Measurements from ENCODE around the gene HELLS. TPM values are rescaled to one million over a fixed set of nuclear protein-coding genes. Genes with fewer than 3 reads are reported as not detected.
"Not testable (repeated sequence)": the region's sequence is repeated elsewhere in the genome, so short reads cannot be mapped to it uniquely, and the experiment has no call there.

HELLS gene
- 10 to 100 TPM; 22.5 to 50.6 (median 30.5) TPM for polyA plus RNA-seq (ENCODE audit: insufficient read length in 4 of 4)

DNA sequence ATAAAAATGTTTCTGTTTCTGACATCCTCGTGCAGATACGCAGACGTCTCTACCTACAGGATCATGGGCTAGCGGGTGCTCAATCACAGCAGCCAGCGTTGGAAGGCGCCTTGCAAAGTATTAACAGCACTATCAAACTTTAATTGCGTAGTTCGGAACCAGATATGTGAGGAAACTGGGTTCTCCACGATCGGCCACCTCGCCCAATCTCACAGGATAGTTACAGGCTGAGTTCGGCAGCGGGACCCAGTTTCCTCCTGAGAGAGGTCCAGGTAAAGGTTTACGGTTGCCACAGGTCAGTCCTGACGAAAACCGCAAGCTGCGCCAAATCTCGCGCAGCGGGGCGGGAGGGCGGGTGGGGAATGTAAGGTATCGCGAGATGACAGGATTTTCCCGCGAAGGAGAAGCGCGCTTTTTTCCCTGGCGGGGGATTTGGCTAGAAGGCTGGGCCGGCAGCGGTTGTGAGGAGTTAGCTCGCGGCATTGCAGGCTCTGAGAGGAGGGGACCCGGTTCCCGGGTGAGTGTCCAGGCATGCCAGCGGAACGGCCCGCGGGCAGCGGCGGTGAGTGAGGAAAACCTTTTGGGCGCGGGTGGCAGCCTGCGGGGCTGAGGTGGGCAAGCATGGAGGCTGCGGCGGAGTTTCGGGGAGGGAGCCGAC lies at the start of gene HELLS:
TSS of gene HELLS (plus strand) at position 398 of the 658 bp plus-strand sequence. CDS start at position 532, 134 bp downstream.
- DNase-seq (ENCODE audit: low read depth in 4 of 4, low spot score in 2 of 4) = peak; percentile 79 to 91 (median 86)

DNA sequence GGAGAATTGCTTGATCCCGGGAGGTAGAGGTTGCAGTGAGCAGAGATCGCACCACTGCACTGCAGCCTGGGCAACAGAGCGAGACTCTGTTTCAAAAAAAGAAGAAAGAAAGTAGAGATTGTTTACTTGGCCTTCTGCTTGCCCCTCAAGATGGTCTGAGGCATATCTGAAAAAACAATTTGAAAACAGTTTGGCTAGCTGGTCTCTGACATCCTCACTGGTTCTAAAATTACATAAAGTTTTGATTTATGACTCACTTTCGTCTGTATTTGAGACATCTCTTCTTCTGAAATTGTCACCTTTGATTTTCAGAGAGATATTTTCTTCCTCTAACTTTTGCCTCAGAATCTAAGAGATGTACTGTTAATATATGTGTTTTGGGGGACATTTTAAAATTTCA lies 49.6 kb upstream of the HELLS start:
- DNase-seq (ENCODE audit: low read depth in 4 of 4, low spot score in 2 of 4) = no peak

DNA sequence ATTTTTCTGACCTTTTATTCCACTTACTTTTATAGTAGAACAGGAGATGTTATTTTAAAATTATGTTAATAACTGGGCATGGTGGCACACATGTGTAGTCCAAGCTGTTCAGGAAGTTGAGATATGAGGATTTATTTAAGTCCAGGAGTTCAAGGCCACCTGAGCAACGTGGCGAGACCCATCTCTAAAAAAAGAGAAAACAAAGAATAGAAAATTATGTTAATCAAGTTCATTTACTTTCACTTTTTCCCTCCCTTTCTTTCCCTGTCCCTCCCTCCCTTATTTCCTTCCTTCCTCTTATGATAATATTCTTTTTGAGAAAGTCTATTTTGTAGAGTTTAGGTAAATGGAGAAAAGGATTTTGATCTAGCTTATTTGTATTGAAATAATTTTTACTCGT lies 48.9 kb upstream of the HELLS start:
- DNase-seq (ENCODE audit: low read depth in 4 of 4, low spot score in 2 of 4) = no peak

DNA sequence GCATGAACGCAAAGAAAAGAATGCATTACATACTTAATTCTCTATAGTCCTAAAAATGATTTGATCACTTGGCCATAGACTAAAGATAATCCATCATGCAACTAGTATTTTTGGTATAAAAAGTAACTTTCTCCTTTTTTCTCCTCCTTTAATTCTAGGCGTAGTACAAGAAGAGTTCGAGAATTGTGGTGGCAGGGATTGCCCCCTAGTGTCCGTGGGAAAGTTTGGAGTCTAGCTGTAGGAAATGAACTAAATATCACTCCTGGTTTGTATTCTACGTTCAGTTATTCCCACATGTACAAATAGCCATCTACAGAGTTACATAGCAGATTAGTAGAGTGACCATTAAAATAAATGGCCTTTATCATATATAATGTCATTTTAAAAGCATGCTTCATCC lies 45.5 kb upstream of the HELLS start:
- DNase-seq (ENCODE audit: low read depth in 4 of 4, low spot score in 2 of 4) = no peak

DNA sequence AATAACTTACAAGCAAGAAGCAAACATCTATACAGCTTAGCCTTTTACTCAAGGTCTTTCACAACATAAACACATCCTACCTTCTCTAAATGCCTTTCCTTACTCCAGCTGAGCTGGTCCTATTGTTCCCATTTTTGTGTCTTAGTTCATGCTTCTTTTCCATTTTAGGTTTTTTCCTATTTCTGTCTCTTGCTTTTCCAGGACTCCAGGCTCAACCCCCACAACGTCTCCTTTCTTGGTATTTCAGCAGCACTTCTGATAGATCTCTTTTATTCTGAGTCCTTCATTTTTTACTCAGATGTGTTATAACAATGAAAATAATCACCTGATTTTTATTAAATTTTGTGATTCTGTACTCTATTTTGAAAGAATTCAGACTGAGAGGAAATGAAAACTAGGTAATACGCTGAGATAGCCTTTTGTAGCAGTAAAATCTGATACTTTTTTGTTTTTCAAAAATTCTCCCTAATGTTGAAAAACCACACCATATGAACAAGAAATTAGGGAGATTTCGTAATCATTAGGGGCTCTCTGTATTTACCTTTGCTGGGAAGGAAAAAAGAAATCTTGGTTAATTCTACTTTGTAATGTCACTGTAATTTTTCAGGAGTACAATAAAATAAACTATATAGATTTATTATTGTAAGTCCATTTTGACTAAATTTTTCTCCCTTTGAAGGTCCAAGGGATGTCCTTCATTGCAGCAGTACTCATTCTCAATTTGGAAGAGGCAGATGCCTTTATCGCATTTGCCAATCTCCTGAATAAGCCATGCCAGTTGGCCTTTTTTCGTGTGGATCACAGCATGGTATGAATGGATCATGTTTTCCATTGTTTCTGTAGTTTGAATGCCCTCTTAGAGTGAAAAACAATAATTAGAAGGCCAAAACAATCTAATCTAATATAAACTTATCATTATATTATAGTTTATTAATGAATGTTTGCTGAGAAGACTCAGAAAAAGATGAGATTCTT lies 24.0 kb upstream of the HELLS start:
- DNase-seq (ENCODE audit: low read depth in 4 of 4, low spot score in 2 of 4) = no peak

DNA sequence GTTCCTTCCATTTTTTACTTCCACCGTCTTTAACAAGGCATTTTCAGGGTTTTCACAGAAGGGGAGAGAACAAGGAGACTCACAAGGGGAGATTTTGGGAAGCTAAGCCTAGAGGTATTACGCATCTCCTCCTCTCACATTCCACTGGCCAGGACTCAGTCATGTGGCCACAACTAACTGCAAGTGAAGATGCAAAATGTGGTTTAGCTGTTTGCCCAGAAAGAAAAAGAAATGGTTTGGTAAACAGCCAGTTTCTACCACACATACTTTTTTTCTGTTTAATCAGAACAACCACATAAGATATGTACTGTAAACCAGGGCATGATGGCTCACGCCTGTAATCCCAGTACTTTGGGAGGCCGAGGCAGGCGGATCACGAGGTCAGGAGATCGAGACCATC lies 21.4 kb upstream of the HELLS start:
- no peak for DNase-seq (ENCODE audit: low read depth in 4 of 4, low spot score in 2 of 4)

DNA sequence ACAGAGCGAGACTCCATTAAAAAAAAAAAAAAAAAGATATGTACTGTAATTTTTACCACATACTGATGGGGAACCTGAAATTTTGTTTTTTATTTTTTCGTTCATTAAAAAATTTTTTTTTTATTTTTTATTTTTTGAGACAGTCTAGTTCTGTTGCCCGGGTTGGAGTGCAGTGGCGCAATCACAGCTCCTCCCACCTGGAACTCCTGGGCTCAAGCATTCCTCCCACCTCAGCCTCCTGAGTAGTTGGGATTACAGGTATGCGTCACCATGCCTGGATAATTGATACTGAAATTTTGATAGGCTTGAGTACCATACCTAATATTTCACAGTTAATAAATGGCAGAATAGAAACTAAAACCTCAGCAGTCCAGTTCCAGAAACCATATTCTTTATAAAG lies 20.9 kb upstream of the HELLS start:
- DNase-seq (ENCODE audit: low read depth in 4 of 4, low spot score in 2 of 4) = no peak

DNA sequence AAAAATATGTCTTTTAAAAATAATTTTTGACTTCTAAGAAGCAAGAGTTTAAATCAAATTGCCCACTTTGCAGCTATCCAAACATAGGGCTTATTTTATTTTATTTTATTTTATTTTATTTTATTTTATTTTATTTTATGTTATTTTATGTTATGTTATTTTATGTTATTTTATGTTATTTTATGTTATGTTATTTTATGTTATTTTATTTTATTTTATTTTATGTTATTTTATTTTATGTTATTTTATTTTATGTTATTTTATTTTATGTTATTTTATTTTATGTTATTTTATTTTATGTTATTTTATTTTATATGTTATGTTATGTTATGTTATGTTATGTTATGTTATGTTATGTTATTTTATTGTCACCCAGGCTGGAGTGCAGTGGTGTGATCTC lies 14.0 kb upstream of the HELLS start:
- not testable (repeated sequence) for DNase-seq (ENCODE audit: low read depth in 4 of 4, low spot score in 2 of 4)

DNA sequence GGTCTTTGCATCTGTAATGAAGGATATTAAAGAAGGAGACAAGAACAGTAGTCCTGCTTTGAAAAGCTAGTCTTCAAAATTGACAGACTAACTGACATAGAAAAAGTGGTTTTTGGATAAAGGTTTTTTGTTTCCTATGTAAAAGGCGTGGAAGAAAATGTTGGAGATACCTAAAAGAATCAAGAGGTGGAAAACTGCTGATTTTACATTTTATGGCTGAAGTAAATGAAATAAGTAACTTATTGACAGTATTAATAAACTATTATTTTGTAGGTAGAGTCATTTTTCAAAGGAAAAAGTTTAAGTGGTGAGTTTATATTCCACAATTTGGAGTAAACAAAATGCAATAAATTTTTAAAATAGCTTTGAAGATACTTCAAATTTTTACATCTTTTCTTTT lies 12.6 kb upstream of the HELLS start:
- DNase-seq (ENCODE audit: low read depth in 4 of 4, low spot score in 2 of 4) = no peak

DNA sequence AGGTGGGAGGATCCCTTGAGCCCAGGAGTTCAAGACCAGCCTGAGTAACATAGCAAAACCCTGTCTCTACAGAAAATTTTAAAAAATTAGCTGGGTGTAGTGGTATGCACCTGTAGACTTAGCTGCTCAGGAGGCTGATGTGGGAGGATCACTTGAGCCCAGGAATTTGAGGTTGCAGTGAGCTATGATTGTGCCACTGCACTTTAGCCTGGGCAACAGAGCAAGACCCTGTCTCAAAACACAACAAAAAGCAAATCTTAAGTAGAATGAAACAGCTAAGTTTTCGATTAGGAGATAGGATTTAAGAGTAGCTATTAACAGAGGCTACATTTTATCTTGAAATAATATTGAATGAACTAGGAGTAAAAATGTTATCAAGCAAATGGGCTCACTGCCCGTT lies 3.3 kb upstream of the HELLS start:
- DNase-seq (ENCODE audit: low read depth in 4 of 4, low spot score in 2 of 4) = not testable (repeated sequence)

DNA sequence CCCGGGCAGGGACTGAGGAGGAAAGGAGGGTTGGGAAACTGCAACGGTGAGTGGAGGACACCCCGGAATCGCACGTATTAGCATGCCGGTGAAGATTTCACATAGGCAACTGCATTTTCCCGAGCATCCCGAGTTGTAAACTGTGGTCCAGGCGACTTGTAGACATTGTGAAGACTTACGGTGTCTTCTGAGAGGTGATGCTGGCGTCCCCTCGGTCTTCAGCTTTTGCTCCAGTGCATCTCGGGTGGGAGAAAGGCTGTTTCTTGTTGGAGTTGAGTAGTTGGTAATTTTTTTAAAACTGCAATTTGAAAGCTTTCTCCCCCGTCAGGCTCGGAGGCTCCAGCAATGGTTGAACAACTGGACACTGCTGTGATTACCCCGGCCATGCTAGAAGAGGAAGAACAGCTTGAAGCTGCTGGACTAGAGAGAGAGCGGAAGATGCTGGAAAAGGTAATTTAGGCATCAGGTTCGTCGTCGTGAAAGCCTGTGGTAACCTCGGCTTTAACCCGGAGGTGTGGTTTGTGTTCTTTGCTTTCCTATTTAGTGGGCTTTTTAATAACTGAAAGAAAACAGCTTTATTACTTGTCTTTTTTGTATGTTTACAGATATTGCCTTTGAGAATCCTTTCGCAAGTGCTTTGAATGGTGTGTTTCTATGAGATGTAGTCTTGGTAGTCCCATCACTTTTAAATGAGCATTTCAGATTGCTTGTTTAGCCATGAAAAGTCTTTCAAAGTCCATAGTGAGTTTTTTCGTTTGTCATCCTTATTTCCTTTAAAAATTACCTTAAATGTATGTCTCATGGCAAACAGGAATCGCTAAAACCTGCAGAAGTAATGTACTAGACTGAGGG lies 687 bp downstream of the HELLS start:
- DNase-seq (ENCODE audit: low read depth in 4 of 4, low spot score in 2 of 4) = peak in 1 of 4 donors; percentile 65

DNA sequence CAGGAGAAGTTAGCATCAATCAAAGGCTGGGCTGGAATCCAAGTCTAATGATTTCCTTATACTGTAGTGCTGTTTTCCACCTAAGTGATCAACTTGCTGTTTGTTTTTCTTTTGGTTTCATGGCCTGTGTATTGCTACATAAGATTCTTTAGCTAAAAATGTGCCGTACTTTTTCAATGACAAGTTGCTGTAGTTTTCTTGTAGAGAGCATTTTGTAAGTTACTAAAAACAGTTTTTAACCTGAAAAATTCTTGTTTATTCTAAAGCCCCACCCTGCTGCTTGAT lies 1.3 kb downstream of the HELLS start:
- no peak for DNase-seq (ENCODE audit: low read depth in 4 of 4, low spot score in 2 of 4)

DNA sequence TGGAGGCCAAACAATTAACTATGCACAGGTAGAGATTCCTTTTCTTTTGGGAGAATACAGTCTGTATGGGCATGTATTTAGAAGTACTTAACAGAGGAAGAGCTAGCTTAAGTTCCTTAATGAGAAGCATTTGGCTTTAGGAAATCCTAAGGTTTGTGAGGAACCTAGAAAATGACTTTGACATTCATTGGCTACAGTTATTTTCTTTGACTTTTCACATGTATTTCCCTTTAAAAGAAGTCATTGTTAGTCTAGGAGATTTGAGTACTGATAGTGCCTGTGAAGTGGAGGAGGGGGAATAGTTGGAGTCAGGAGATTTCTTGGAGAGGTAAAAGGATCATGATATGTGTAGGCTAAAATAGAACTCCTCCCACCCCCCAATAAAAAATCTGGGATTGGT lies 3.6 kb downstream of the HELLS start:
- DNase-seq (ENCODE audit: low read depth in 4 of 4, low spot score in 2 of 4) = no peak

DNA sequence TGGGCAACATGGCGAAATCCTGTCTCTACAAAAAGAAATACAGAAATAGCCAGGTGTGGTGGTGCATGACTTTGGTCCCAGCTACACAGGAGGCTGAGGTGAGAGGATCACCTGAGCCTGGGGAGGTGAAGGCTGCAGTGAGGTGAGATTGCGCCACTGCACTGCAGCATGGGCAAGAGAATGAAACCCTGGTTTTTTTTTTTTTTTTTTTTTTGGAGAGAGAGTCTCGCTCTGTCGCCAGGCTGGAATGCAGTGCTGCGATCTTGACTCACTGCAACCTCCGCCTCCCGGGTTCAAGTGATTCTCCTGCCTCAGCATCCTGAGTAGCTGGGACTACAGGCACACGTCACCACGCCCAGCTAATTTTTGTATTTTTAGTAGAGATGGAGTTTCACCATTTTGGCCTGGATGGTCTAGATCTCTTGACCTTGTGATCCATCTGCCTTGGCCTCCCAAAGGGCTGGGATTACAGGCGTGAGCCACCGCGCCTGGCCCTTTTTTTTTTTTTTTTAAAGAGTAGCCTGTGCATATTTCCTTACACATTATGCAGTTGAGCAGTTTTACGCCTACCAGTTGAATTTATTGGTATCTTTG lies 22.2 kb downstream of the HELLS start:
- DNase-seq (ENCODE audit: low read depth in 4 of 4, low spot score in 2 of 4) = not testable (repeated sequence)

DNA sequence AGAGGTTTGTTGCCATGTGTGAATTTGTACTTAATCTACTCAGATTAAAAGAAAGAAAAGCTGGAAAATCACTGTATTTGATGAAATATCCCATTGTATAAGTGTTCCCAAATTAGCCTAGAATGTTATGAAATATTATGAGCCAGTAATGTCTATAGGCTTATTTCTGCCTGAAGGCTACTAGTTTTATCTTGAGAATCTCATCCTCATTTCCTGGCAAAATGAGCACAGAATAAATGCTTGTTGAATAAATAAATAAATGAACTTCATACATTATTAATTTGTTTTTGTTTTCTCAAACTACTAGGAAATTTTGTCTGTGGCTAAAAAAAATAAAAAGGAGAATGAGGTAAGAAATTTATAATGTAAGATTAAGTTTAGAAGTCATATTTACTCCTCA lies 25.5 kb downstream of the HELLS start:
- no peak for DNase-seq (ENCODE audit: low read depth in 4 of 4, low spot score in 2 of 4)

DNA sequence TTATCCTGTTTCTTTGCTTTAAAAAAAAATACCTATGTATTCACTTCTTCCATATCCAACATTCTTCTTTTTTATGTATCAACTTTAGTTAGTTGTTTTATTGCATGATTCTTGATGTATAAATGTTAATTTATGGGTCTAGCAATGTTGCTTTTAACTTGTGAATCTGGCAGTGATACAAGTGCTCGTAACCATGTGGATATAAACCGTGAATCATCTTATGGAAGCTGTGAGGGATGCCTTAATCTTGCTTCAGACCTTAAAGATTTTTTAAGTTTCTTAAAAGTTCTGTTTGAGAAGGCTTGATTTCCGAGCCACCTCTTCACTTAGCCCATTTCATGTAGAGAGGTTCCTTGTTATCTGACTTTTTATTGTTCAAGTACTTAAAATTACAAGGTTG lies 25.9 kb downstream of the HELLS start:
- no peak for DNase-seq (ENCODE audit: low read depth in 4 of 4, low spot score in 2 of 4)

DNA sequence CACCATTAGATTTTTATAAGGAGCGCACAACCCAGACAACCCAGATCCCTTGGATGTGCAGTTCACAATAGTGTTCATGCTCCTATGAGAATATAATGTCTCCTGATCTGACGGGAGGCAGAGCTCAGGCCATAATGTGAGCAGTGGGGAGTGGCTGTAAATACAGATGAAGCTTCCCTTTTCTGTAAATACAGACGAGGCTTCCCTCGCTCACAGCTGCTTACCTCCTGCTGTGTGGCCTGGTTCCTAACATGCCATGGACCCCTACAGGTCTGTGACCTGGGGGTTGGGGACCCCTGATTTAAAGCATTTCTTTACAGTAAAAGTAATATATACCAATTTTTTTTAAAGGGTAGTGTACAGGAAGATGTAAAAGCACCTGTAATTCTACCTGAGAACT lies 33.2 kb downstream of the HELLS start:
- DNase-seq (ENCODE audit: low read depth in 4 of 4, low spot score in 2 of 4) = no peak

DNA sequence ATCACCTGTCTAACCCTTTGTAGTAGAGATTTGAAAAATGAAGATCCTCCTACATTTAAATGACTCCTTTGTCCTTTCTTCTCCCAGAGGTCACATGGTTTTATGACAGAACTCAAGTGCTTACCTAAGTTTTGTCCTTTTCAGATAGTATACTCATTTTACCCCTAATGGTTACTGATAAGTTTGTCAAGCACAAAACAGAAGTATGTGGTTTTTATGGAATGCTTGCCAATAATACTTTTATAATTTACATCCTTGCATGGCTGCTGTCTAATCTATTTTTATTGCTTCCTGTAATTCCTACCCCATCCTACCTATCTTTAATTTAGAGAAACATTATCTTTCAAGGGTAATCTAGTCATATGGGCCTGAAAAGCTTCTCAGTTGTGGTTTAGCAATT lies 37.5 kb downstream of the HELLS start:
- DNase-seq (ENCODE audit: low read depth in 4 of 4, low spot score in 2 of 4) = no peak

DNA sequence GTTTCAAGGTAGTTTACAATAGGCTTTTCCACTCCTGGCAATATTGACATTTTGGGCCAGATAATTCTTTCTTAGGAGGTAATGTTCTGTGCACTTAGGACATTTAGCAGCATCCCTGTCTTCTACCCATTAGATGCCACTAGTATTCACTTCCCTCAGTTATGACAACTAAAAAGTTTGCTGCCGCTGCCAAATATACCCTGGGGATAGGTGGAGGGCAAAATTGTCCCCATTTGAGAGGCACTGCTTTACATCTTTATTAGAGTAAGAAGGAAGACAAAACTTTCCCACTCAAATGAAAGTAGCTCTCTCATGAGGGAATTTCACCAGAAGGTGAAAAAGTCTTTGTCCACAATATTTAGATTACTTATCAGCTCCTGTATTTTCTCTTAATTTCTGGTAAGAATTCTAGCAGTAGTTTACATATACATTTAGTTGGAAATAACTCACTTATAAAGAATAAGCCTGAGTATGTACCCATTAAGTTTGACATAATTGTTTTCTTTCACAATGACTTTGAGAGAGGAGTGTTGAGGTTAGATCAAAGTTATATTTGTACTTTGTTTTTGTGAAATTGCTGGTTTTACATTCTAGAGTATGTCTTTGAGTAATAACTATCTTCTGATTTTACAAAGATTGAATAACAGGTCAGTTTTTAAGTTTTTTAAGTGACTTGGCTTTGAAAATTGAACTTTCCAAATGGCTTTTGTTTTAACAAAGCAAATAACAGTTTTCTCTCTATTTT lies 46.0 kb downstream of the HELLS start:
- DNase-seq (ENCODE audit: low read depth in 4 of 4, low spot score in 2 of 4) = no peak
